Middle frontal gyrus (tissue), 1 donor: ENCODE results near the gene SLC13A4.
"Not testable (repeated sequence)": the region's sequence is repeated elsewhere in the genome, so short reads cannot be mapped to it uniquely, and the experiment has no call there.

Experiments used
- DNase-seq: peaks from one replicate; pipeline ENCODE4 v3.0.0-alpha.2; 2015; ENCODE audit warnings: low spot score; ENCODE audit errors: extremely low spot score

SLC13A4 gene

GRCh38 chr7:135753616-135754413, 25.8 kb upstream of the SLC13A4 start:
- DNase-seq = no peak

- no peak for DNase-seq
Observed at GRCh38 chr7:135748770-135749169, 20.8 kb upstream of the SLC13A4 start, which contains the start of gene FAM180A. Gene FAM180A, minus strand, starts transcription at chr7:135748813. Its CDS starts 233 bp downstream, at chr7:135748580.

GRCh38 chr7:135747366-135747765, 19.4 kb upstream of the SLC13A4 start:
- DNase-seq = no peak

- DNase-seq = no peak
Observed at GRCh38 chr7:135745703-135746312, 17.8 kb upstream of the SLC13A4 start.

- DNase-seq = no peak
Observed at GRCh38 chr7:135744938-135745702, 17.1 kb upstream of the SLC13A4 start.

- no peak for DNase-seq
Observed at GRCh38 chr7:135743907-135744731, 16.1 kb upstream of the SLC13A4 start.

GRCh38 chr7:135742371-135742770, 14.4 kb upstream of the SLC13A4 start:
- DNase-seq = no peak

- no peak for DNase-seq
Observed at GRCh38 chr7:135741905-135742304, 13.9 kb upstream of the SLC13A4 start.

GRCh38 chr7:135740889-135741288, 12.9 kb upstream of the SLC13A4 start:
- no peak for DNase-seq

GRCh38 chr7:135737306-135737647, 9.3 kb upstream of the SLC13A4 start:
- DNase-seq = not testable (repeated sequence)

- DNase-seq = no peak
Observed at GRCh38 chr7:135736586-135737305, 8.8 kb upstream of the SLC13A4 start.

GRCh38 chr7:135734343-135734689, 6.3 kb upstream of the SLC13A4 start:
- DNase-seq = no peak

GRCh38 chr7:135733603-135734342, 5.8 kb upstream of the SLC13A4 start:
- DNase-seq = no peak

GRCh38 chr7:135731131-135731530, 3.1 kb upstream of the SLC13A4 start:
- DNase-seq = no peak

- DNase-seq = no peak
Observed at GRCh38 chr7:135729230-135729629, 1.2 kb upstream of the SLC13A4 start.

- DNase-seq = no peak
Observed at GRCh38 chr7:135726911-135727673, 894 bp downstream of the SLC13A4 start.

GRCh38 chr7:135726276-135726788, 1.7 kb downstream of the SLC13A4 start:
- no peak for DNase-seq

- no peak for DNase-seq
Observed at GRCh38 chr7:135723411-135723810, 4.6 kb downstream of the SLC13A4 start.

- DNase-seq = no peak
Observed at GRCh38 chr7:135721198-135721820, 6.7 kb downstream of the SLC13A4 start.
